Keratinocyte (primary cell): ENCODE measurements around the gene JAK1.

Experiments
- CTCF ChIP-seq, 3 experiments: IDR thresholded peaks in 1 of 3; conservative IDR thresholded peaks in 1 of 3; optimal IDR thresholded peaks in 1 of 3; 2 replicates in 2 of 3; 3 replicates in 1 of 3; pipeline versions ENCODE3 to v1.5.1; 2011; ENCODE audit warnings: low read length in 3 of 3, mild to moderate bottlenecking in 3 of 3, moderate library complexity in 2 of 3, control low read depth in 1 of 3, inconsistent platforms in 1 of 3; ENCODE audit not compliant: insufficient read depth in 2 of 3; ENCODE audit errors: extremely low read depth in 1 of 3
- EZH2 ChIP-seq: IDR thresholded peaks from one replicate; pipeline ENCODE4 v1.6.1; 2012; ENCODE audit warnings: inconsistent platforms, mild to moderate bottlenecking, low read length, moderate library complexity

- TF ChIP-seq CTCF (optimal IDR thresholded peaks at IDR 0.05 in 1 of 3, IDR thresholded peaks at IDR 0.05 in 1 of 3, conservative IDR thresholded peaks at IDR 0.05 in 1 of 3; ENCODE audit: extremely low read depth in 1 of 3, insufficient read depth in 2 of 3, low read length in 3 of 3) (no peak), EZH2 (no peak)
Observed at GRCh38 chr1:64934115-64934877, 32.1 kb downstream of the JAK1 start.
